CD4-positive, alpha-beta T cell (primary cell): ENCODE measurements around the gene CFAP141. TPM values are rescaled to one million over a fixed set of nuclear protein-coding genes. Genes with fewer than 3 reads are reported as not detected.

ENCODE experiments used
- ATAC-seq: fragments of 200-7000 bp; cut with Tn5 transposase; one replicate; pipeline ENCODE4 v1.10.0; 2022; ENCODE audit warnings: mild to moderate bottlenecking; ENCODE audit not compliant: poor library complexity
- CTCF ChIA-PET: fragments of 350-600 bp; sonication (Branson Sonifier 250); formaldehyde crosslinking; loops from one replicate; lab custom pipeline; 2021; ENCODE audit warnings: antibody characterized with exemption, inconsistent platforms; lab: Charles Lee
- POLR2A ChIA-PET: fragments of 350-600 bp; sonication (Branson Sonifier 250); formaldehyde crosslinking; loops from one replicate; lab custom pipeline; 2021; ENCODE audit warnings: antibody characterized with exemption, inconsistent platforms; lab: Charles Lee
- DNase-seq, 14 experiments: peaks; one replicate each; pipeline ENCODE4 v3.0.0-alpha.2; 2013 to 2020; ENCODE audit warnings: mixed read lengths in 2 of 14
- H3K27ac ChIP-seq, 2 donors: one replicate each; pipeline versions ENCODE4 v1.5.1 to v1.7.0; 2013; ENCODE audit warnings: low read length in 2 of 2, low read depth in 1 of 2, mild to moderate bottlenecking in 1 of 2
- H3K27me3 ChIP-seq, 2 experiments: 1 replicate in 1 of 2; 2 replicates in 1 of 2; pipeline versions ENCODE4 v1.6.1 to v1.7.0; 2013; ENCODE audit warnings: low read length in 2 of 2, control low read depth in 1 of 2, mild to moderate bottlenecking in 1 of 2, moderate library complexity in 1 of 2; ENCODE audit not compliant: insufficient read depth in 2 of 2, control insufficient read depth in 1 of 2
- H3K36me3 ChIP-seq: one replicate; pipeline ENCODE4 v1.6.1; 2013; ENCODE audit warnings: low read length, control low read depth; ENCODE audit not compliant: insufficient read depth
- H3K4me1 ChIP-seq: one replicate; pipeline ENCODE4 v1.6.1; 2013; ENCODE audit warnings: low read length, control low read depth; ENCODE audit not compliant: insufficient read depth
- H3K4me3 ChIP-seq: one replicate; pipeline ENCODE4 v1.5.1; 2013; ENCODE audit warnings: mild to moderate bottlenecking, low read length, moderate library complexity
- H3K9me3 ChIP-seq, 2 experiments: 1 replicate in 1 of 2; 2 replicates in 1 of 2; pipeline versions ENCODE4 v1.6.1 to v1.7.0; 2013; ENCODE audit warnings: low read length in 2 of 2, mild to moderate bottlenecking in 2 of 2, control low read depth in 1 of 2, moderate library complexity in 1 of 2; ENCODE audit not compliant: control insufficient read depth in 1 of 2, insufficient read depth in 1 of 2
- H3K27ac Mint-ChIP-seq: one replicate; pipeline ENCODE4 v1.8.0; 2020; ENCODE audit warnings: mixed read lengths
- H3K27me3 Mint-ChIP-seq: one replicate; pipeline ENCODE4 v1.8.0; 2021; ENCODE audit warnings: mixed read lengths
- H3K36me3 Mint-ChIP-seq: one replicate; pipeline ENCODE4 v1.8.0; 2021; ENCODE audit warnings: low read depth, mixed read lengths
- H3K4me1 Mint-ChIP-seq: one replicate; pipeline ENCODE4 v1.8.0; 2021; ENCODE audit warnings: low read depth, mixed read lengths
- H3K4me3 Mint-ChIP-seq: one replicate; pipeline ENCODE4 v1.8.0; 2020; ENCODE audit warnings: mild to moderate bottlenecking, mixed read lengths
- H3K9me3 Mint-ChIP-seq: one replicate; pipeline ENCODE4 v1.8.0; 2020; ENCODE audit warnings: mixed read lengths
- CTCF ChIP-seq: fragments of 200-600 bp; IDR thresholded peaks from one replicate; pipeline ENCODE4 v1.8.0; 2022; ENCODE audit warnings: antibody characterized with exemption, mild to moderate bottlenecking
- intact Hi-C, 2 experiments: fragments of 100-400 bp; cut with DNase I in 1 of 2; cut with micrococcal nuclease in 1 of 2; formaldehyde crosslinking; loops; one replicate each; pipeline versions ENCODE4 v1.15.1 to v1.9.0; 2023 to 2025; cut with DNase I, micrococcal nuclease
- total RNA-seq, 174 experiments: library from RNA in 2 of 174; stranded (reverse) in 2 of 174; gene quantifications; one replicate each; pipeline ENCODE4 v1.2.3 and lab custom pipeline; 2021 to 2026

Gene CFAP141
- total RNA-seq, 2 experiments from 2014 or later: not detected

GRCh38 chr1:154167461-154167860 is 38.7 kb downstream of the CFAP141 start:
- H3K36me3 ChIP-seq: peaks cover 94% of the 10 kb centered on the region
- CTCF ChIA-PET: interaction anchor here (1.5 kb wide), 1 partner anchor 10 kb away, joined by 3 read pairs; no protein-coding TSS in a partner anchor

GRCh38 chr1:154166207-154166606 is 39.9 kb downstream of the CFAP141 start:
- Histone ChIP-seq H3K4me1 (no peaks in the 10 kb centered on the region), H3K27me3 (no peaks in the 10 kb centered on the region), H3K36me3 (peaks cover 91% of the 10 kb centered on the region), H3K4me3 (no peak overlapping the region), H3K27ac (no peak overlapping the region), H3K9me3 (no peaks in the 10 kb centered on the region)
- no peak for TF ChIP-seq CTCF
- peaks cover 97% of the 10 kb centered on the region for H3K36me3 Mint-ChIP-seq
- H3K9me3 Mint-ChIP-seq: no peaks in the 10 kb centered on the region
- no peak overlapping the region for H3K4me3 Mint-ChIP-seq
- DNase-seq (no peak), ATAC-seq (no peak)
- no peaks in the 10 kb centered on the region for H3K27me3 Mint-ChIP-seq
- H3K27ac Mint-ChIP-seq: no peak overlapping the region
- peaks cover 41% of the 10 kb centered on the region for H3K4me1 Mint-ChIP-seq
- ChIA-PET CTCF (interaction anchor here (1.5 kb wide), 1 partner anchor 9 kb away, joined by 3 read pairs; no protein-coding TSS in a partner anchor), POLR2A (interaction anchor here (0.6 to 3.3 kb wide), 5 partner anchors 8 to 175 kb away, joined by 3 to 12 read pairs (median 3); partner anchors contain the start of gene RPS27)
- intact Hi-C loops: no loop called here

More at GRCh38 chr1:154167461-154167860, 38.7 kb downstream of the CFAP141 start:
- peaks cover 97% of the 10 kb centered on the region for H3K36me3 Mint-ChIP-seq
- Histone ChIP-seq H3K27me3 (no peaks in the 10 kb centered on the region), H3K4me3 (no peak overlapping the region), H3K27ac (peak overlapping the region in 1 of 2 donors; percentile 22), H3K9me3 (no peaks in the 10 kb centered on the region), H3K4me1 (no peaks in the 10 kb centered on the region)
- no peak overlapping the region for H3K4me3 Mint-ChIP-seq
- H3K9me3 Mint-ChIP-seq: no peaks in the 10 kb centered on the region
- H3K27ac Mint-ChIP-seq: peak overlapping the region; percentile 3
- TF ChIP-seq CTCF: no peak
- peaks cover 52% of the 10 kb centered on the region for H3K4me1 Mint-ChIP-seq
- ATAC-seq (no peak), DNase-seq (no peak)
- H3K27me3 Mint-ChIP-seq: no peaks in the 10 kb centered on the region
- POLR2A ChIA-PET: interaction anchor here (1.8 to 3.3 kb wide), 2 partner anchors 9 to 10 kb away, joined by 6 to 12 read pairs; no protein-coding TSS in a partner anchor
- intact Hi-C loops: no loop called here

GRCh38 chr1:154159554-154159953 is 46.6 kb downstream of the CFAP141 start:
- POLR2A ChIA-PET: interaction anchor here (0.6 to 5.0 kb wide), 5 partner anchors 12 to 192 kb away, joined by 3 to 41 read pairs (median 35); partner anchors contain the start of genes CREB3L4 and RPS27
- CTCF ChIA-PET: interaction anchor here (0.7 to 1.1 kb wide), 2 partner anchors 11 to 28 kb away, joined by 3 to 6 read pairs; no protein-coding TSS in a partner anchor

More at GRCh38 chr1:154159554-154159953, 46.6 kb downstream of the CFAP141 start:
- Mint-ChIP-seq H3K27me3 (no peaks in the 10 kb centered on the region), H3K27ac (peak overlapping the region; percentile 92), H3K4me3 (no peak overlapping the region), H3K9me3 (peaks cover 4% of the 10 kb centered on the region), H3K36me3 (peaks cover 97% of the 10 kb centered on the region), H3K4me1 (peaks cover 74% of the 10 kb centered on the region)
- Histone ChIP-seq H3K27ac (peak overlapping the region; percentile 55 to 68), H3K9me3 (peaks cover 0 to 6% of the 10 kb centered on the region in 2 experiments), H3K4me3 (no peak overlapping the region), H3K4me1 (peaks cover 48% of the 10 kb centered on the region), H3K36me3 (peaks cover 77% of the 10 kb centered on the region), H3K27me3 (no peaks in the 10 kb centered on the region)
- intact Hi-C loops: loop anchor here (5.0 kb wide), 2 partner anchors 63 to 167 kb away; partner anchors contain the start of genes RPS27 (in 1 of the 2) and UBAP2L (in 1 of the 2)
- no peak for TF ChIP-seq CTCF
- DNase-seq (no peak), ATAC-seq (no peak)
